Measurements from ENCODE around the gene DCN.

DCN gene

GRCh38 chr12:91098941-91099340 is 83.7 kb downstream of the DCN start:
- no peak overlapping the region for H3K4me3 ChIP-seq (ENCODE audit: low read length)
- no peak overlapping the region for H3K27ac ChIP-seq (ENCODE audit: low read depth, low read length)
- no peaks in the 10 kb centered on the region for H4K20me1 ChIP-seq (ENCODE audit: control insufficient read depth, insufficient read depth, low read depth, low read length)
- TF ChIP-seq CTCF (IDR thresholded peaks at IDR 0.05; ENCODE audit: low read depth, low read length, poor library complexity, severe bottlenecking): no peak
- TF ChIP-seq EZH2phosphoT487 (IDR thresholded peaks at IDR 0.05; ENCODE audit: borderline replicate concordance, low read length): no peak
- H3K4me2 ChIP-seq (ENCODE audit: low read length): no peak overlapping the region
- H3K79me2 ChIP-seq (ENCODE audit: control insufficient read depth, low read length): no peaks in the 10 kb centered on the region
- H3K9me2 ChIP-seq (replicated peaks; ENCODE audit: control insufficient read depth, low read length): no peaks in the 10 kb centered on the region
- H3K36me3 ChIP-seq (ENCODE audit: control insufficient read depth, low read length): no peaks in the 10 kb centered on the region
- H3F3A ChIP-seq (ENCODE audit: control insufficient read depth, insufficient read depth): no peaks in the 10 kb centered on the region
- H3K9me3 ChIP-seq (ENCODE audit: control insufficient read depth, insufficient read depth, low read length): no peaks in the 10 kb centered on the region
- H3K27me3 ChIP-seq (ENCODE audit: control insufficient read depth, low read length): no peaks in the 10 kb centered on the region
- H3K4me1 ChIP-seq (ENCODE audit: control insufficient read depth, low read length): no peaks in the 10 kb centered on the region

GRCh38 chr12:91098461-91098860 is 84.2 kb downstream of the DCN start:
- Histone ChIP-seq H3F3A (ENCODE audit: control insufficient read depth, insufficient read depth) (no peaks in the 10 kb centered on the region), H3K36me3 (ENCODE audit: control insufficient read depth, low read length) (no peaks in the 10 kb centered on the region), H3K4me1 (ENCODE audit: control insufficient read depth, low read length) (no peaks in the 10 kb centered on the region), H3K79me2 (ENCODE audit: control insufficient read depth, low read length) (no peaks in the 10 kb centered on the region), H3K9me2 (replicated peaks; ENCODE audit: control insufficient read depth, low read length) (no peaks in the 10 kb centered on the region), H3K27ac (ENCODE audit: low read depth, low read length) (no peak overlapping the region), H3K27me3 (ENCODE audit: control insufficient read depth, low read length) (no peaks in the 10 kb centered on the region), H3K4me3 (ENCODE audit: low read length) (no peak overlapping the region), H3K9me3 (ENCODE audit: control insufficient read depth, insufficient read depth, low read length) (no peaks in the 10 kb centered on the region), H3K4me2 (ENCODE audit: low read length) (no peak overlapping the region), H4K20me1 (ENCODE audit: control insufficient read depth, insufficient read depth, low read depth, low read length) (no peaks in the 10 kb centered on the region)
- TF ChIP-seq EZH2phosphoT487 (IDR thresholded peaks at IDR 0.05; ENCODE audit: borderline replicate concordance, low read length) (no peak), CTCF (IDR thresholded peaks at IDR 0.05; ENCODE audit: low read depth, low read length, poor library complexity, severe bottlenecking) (no peak)

GRCh38 chr12:91094957-91095356 is 87.7 kb downstream of the DCN start:
- H3K79me2 ChIP-seq (ENCODE audit: control insufficient read depth, low read length): no peaks in the 10 kb centered on the region
- H3K27me3 ChIP-seq (ENCODE audit: control insufficient read depth, low read length): no peaks in the 10 kb centered on the region
- no peak overlapping the region for H3K4me3 ChIP-seq (ENCODE audit: low read length)
- no peaks in the 10 kb centered on the region for H3K36me3 ChIP-seq (ENCODE audit: control insufficient read depth, low read length)
- H3K4me1 ChIP-seq (ENCODE audit: control insufficient read depth, low read length): no peaks in the 10 kb centered on the region
- H3F3A ChIP-seq (ENCODE audit: control insufficient read depth, insufficient read depth): no peaks in the 10 kb centered on the region
- no peaks in the 10 kb centered on the region for H3K9me3 ChIP-seq (ENCODE audit: control insufficient read depth, insufficient read depth, low read length)
- no peak overlapping the region for H3K4me2 ChIP-seq (ENCODE audit: low read length)
- no peaks in the 10 kb centered on the region for H3K9me2 ChIP-seq (replicated peaks; ENCODE audit: control insufficient read depth, low read length)
- TF ChIP-seq CTCF (IDR thresholded peaks at IDR 0.05; ENCODE audit: low read depth, low read length, poor library complexity, severe bottlenecking): no peak
- no peak for TF ChIP-seq EZH2phosphoT487 (IDR thresholded peaks at IDR 0.05; ENCODE audit: borderline replicate concordance, low read length)
- H3K27ac ChIP-seq (ENCODE audit: low read depth, low read length): no peak overlapping the region
- H4K20me1 ChIP-seq (ENCODE audit: control insufficient read depth, insufficient read depth, low read depth, low read length): no peaks in the 10 kb centered on the region

All from DOHH2 (cell line).